GM21786 (cell line): ENCODE data around the gene ZNF398.
"Not testable (repeated sequence)": the region's sequence is repeated elsewhere in the genome, so short reads cannot be mapped to it uniquely, and the experiment has no call there.

ENCODE experiments used
- ATAC-seq: cut with Tn5 transposase; IDR thresholded peaks from one replicate; pipeline ENCODE4 v1.9.1; 2021; ENCODE audit not compliant: unreplicated experiment

The ZNF398 gene

GRCh38 chr7:149223761-149224160 is 76.5 kb downstream of the ZNF398 start:
- ATAC-seq, result no peak

- ATAC-seq, result no peak
Observed at GRCh38 chr7:149224352-149224751, 77.1 kb downstream of the ZNF398 start.

GRCh38 chr7:149225106-149225505 is 77.9 kb downstream of the ZNF398 start:
- ATAC-seq, result no peak

GRCh38 chr7:149225656-149226055 is 78.4 kb downstream of the ZNF398 start:
- ATAC-seq, result no peak

DNA sequence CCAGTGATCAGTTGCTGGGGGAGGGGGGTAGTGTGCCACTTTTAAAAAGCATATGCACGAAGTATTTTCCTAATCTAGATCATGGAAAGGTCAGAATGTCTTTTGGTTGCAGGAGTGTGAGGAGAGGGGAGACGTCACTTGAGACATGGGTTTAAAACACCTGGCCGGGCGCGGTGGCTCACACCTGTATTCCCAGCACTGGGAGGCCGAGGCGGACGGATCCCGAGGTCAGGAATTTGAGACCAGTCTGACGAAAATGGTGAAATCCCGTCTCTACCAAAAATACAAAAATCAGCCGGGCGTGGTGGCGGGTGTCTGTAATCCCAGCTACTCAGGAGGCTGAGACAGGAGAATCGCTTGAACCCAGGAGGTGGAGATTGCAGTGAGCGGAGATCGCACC is 79.1 kb downstream of the ZNF398 start:
- ATAC-seq, result not testable (repeated sequence)

- ATAC-seq, result no peak
Observed at GRCh38 chr7:149226840-149227494, 79.7 kb downstream of the ZNF398 start.

DNA sequence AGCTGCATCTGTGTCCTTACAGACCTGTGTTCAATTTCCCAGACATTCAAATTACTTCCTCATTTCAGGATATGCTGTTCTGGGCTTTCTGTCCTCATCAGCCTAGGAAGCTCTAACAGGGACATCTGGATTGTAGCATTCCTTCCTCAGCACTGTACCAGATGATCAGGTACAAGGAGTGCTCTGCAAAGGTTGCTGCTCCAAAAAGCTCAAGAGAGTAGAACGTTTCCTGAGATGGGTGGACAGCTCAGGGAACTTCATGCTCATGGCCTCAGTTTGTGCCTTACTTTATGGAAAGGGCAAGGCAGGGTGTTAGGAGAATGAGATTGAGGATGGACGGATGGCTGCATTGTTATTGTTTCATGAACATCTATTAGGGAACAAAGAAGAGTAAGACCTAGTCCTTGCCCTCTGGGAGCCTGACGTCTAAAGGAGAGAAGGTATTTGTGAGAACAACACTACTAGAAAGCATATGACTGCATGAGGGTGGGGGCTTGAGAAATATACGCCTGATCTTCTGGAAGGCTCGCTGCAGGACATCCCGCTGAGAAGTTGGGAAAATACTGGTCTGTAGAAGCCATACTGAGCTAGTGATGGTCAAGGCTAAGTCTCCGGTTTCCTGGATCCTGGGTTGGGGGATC is 81.7 kb downstream of the ZNF398 start:
- no peak for ATAC-seq

- ATAC-seq, result no peak
Observed at GRCh38 chr7:149229526-149229925, 82.3 kb downstream of the ZNF398 start.

DNA sequence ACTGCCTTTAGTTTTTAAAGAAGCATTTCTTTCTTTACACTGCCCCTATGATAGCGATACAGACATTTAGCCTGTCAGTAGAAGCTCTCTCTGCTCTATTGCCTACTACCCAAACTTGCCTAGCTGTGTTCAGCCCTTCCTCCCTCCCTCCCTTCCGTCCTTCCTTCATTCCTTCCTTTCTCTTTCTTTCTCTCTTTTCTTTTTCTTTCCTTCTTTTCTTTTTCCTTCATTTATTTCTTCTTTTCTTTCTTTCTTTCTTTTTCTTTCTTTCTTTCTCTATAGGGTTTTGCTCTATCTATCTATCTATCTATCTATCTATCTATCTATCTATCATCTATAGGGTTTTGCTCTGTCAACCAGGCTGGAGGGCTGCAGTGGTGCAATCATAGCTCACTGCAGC is 85.1 kb downstream of the ZNF398 start:
- ATAC-seq, result no peak
